HG03060 (cell line): ENCODE measurements around the gene GALNTL6.

Source experiments
- ATAC-seq: cut with Tn5 transposase; IDR thresholded peaks from one replicate; pipeline ENCODE4 v1.9.1; 2021; ENCODE audit warnings: low read depth, moderate number of reproducible peaks; ENCODE audit not compliant: unreplicated experiment

GALNTL6 gene

GRCh38 chr4:171876636-171877035 is 63.4 kb downstream of the GALNTL6 start:
- no peak for ATAC-seq

DNA sequence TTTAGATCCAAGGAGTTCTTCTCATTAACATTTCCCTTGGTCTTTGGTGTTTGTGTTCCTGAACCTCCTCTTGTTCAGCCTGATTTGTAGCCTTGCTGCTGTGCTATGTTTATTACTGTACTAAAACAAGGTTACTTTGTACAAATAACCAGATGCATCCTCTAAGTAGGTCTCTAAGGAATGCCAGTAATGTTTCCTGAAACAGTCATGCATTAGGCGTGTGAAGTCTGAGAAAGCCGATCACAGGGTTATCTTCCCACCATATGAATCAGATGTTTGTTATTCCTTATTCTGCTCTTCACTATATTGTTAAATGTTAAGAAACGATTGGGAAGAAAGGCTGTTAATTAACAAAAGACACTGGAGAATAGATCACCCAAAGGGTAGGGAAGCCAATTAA is 66.9 kb downstream of the GALNTL6 start:
- ATAC-seq, result no peak

DNA sequence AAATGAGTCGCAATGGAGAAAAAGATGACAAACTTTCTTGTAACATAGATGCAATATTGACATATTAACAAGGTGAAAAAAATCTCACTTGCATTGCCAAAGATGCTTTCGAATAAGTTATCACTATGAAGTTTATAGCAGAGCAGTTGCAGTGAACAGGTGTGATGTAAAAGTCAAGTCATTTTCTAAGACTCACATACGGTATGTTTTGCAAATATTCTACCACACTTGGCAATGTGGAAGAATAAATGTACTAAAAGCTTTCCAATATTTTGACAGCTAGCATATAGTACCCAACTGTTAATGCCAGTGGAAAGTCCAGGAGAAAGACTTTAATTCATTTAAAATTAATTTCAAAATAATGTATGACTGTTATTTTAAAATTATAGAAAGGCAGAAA is 76.5 kb downstream of the GALNTL6 start:
- ATAC-seq, result no peak

DNA sequence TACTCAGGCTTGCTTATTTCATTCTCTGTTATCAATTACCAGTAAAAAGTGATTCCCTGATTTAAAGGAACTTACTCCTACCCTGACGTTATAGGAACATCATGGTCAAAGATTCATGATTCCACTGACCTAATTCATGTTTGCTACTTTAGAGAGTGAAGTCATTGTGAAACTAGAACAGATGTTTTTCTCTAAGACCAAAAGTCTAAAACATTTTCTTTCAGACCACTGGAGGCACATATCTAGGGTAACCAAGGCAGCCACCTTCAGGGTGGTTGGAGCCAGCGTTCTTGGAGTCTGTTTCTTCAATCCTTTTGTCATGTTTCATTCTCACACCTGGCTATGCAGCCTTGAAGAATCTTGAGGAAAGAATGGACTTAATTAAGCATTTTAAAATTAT is 77.8 kb downstream of the GALNTL6 start:
- ATAC-seq, result peak; percentile 90

GRCh38 chr4:171896426-171896825 is 83.2 kb downstream of the GALNTL6 start:
- ATAC-seq, result no peak

GRCh38 chr4:171919314-171919713 is 106.1 kb downstream of the GALNTL6 start:
- ATAC-seq, result peak; percentile 65

DNA sequence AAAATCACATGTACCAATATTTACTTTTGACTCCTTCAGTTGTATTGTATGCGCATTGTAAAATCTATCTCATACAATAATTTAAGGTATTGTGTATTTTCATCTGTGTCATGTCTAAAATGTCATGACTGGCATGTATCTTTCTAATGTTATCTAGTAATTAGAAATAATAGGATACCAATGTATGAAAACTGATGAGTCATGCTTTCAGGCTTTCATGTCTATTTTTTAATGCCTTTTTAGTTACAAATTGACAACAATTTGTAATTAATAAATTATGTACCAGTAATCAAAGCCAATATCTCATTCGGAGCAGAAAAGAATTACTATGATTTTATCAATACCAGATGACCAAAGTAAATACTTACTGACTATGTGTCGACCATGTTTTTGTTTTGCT is 107.7 kb downstream of the GALNTL6 start:
- ATAC-seq, result no peak

GRCh38 chr4:171924746-171925376 is 111.7 kb downstream of the GALNTL6 start:
- no peak for ATAC-seq

- ATAC-seq, result no peak
Measured at GRCh38 chr4:171928336-171928735, 115.1 kb downstream of the GALNTL6 start.

DNA sequence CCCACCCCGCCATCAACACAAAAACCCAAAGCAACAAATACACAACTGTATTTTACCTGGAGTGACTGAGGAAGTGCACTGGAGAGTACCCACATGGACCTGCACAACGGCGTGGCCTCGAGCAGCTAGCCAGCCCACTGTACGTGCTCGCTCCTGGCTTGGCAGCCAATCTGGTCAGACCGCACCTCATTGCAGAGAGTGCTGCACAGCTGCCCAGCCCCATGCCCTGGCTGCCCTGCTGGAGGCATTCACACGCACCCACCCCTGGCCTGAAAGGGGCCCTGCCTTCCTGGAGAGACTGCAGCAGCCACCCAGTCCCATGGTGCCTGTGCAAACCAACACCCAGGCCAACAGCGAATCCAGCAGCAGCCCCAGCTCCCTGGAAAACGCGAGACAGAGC is 116.3 kb downstream of the GALNTL6 start:
- no peak for ATAC-seq

DNA sequence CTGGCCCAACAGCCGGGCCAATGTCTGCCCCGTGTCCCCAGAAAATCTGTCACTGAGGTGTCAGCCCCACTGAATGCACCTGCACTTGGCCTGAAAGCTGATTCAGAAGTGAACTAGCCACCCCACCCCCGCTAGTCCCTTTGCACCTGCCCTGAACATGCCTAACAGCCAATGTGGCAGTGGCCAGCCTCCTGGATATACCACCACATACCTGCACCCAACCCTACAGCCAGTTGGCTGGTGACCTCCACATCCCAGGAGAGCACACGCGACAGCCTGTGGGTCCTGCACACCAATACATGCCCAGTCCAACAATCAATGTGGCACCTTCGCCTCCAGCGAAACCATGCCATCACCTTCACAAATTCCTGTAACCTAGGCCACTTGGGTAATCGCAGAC is 116.7 kb downstream of the GALNTL6 start:
- ATAC-seq, result no peak

- ATAC-seq, result no peak
Measured at GRCh38 chr4:171932238-171932637, 119.0 kb downstream of the GALNTL6 start.

DNA sequence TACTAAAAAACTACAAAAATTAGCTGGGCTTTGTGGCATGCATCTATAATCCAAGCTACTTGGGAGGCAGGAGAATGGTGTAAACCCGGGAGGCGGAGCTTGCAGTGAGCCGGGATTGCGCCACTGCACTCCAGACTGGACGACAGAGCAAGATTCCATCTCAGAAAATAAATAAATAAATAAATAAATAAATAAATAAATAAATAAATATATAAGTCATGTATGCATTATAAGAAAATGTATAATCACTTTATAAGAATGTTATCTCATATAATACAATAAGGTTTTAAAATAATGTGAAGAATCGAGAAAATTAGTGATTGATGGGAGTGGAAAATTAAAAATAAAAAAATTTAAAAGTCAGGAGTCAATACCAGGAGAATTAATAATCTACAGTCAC is 127.5 kb downstream of the GALNTL6 start:
- ATAC-seq, result no peak

DNA sequence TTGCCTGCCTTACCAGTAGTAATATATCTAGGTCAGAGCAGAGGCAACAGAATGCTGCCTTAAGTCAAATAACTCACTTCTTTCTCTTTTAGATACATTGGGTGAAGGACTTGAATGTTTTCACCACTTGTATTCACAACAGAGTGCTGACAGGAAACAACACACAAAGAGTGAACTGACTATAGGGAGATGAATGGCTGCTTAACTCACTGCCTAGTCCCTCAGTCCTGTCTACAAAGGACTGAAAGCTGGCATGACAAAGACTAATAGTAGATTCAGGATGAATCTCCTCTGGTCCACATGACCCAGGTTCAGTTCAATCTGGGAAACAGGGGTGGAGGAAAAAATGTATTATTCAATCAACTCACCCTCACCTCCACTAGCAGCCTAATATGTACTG is 134.2 kb downstream of the GALNTL6 start:
- no peak for ATAC-seq

DNA sequence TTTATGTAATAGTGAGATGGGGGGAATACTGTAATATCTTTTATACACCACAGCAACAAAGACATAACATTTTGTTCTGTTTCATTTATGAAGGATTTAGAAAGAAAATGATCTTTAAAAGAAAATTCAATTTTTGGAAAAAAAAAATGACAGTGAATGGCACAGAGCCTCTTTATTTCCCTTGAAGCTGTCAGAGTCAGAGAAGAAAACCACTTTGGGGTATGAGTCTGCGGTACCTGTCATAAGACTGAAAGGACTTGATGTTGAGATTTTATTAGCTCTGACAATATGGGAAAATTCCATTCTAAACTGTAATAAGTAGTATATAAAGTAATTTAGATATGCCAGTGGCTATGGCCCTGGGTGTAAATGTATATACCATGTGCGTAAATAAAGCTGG is 134.8 kb downstream of the GALNTL6 start:
- ATAC-seq, result no peak

DNA sequence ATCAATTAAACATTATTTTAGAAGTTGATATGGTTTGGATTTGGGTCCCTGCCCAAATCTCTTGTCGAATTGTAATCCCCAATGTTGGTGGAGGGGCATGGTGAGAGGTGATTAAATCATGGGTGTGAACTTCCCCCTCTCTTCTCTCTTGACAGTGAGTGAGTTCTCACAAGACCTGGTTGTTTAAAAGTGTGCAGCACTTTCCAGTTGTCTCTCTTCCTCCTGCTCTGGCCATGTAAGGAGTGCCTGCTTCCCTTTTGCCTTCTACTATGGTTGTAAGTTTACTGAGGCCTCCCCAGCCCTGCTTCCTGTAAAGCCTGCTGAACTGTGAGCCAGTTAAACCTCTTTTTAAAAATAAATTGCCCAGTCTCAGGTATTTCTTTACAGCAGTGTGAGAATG is 141.4 kb downstream of the GALNTL6 start:
- no peak for ATAC-seq

DNA sequence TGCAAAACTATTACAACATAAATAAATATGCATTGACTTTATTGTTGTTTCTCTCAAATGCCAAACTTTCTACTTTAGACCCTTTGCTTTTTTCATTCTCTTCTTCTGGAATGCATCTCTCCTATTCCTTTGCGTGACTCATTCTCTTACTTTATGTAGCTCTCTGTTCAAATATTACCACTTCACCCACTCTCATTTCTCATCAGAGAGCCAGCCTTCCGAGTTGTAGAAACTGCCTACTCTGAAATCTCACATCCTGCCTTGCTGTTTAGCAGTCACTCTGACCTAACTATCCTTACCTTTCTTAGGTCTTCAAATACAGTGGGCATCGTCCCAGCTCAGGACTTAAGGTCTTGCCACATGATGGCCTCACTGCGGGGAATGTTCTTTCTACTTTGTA is 143.5 kb downstream of the GALNTL6 start:
- no peak for ATAC-seq

- no peak for ATAC-seq
Measured at GRCh38 chr4:171962110-171962509, 148.9 kb downstream of the GALNTL6 start.

DNA sequence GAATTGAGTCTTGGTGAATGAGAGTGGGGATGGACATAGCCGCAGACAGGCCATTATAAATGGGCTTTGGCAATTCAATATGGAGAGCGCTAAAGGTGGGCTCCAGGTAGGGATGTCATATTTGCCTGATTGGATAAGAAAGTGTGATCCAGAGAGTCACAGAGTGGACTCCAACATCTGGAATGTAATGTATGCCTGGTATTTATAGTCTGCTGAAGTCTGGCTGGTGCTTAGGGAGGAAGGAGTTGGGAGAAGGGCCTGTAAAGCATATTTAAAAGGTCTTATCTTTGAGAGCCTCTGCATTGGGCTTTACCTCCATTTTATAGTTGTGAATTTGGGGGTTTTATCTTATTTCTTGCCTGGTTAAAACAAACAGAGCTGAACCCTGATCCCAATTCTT is 153.2 kb downstream of the GALNTL6 start:
- no peak for ATAC-seq

DNA sequence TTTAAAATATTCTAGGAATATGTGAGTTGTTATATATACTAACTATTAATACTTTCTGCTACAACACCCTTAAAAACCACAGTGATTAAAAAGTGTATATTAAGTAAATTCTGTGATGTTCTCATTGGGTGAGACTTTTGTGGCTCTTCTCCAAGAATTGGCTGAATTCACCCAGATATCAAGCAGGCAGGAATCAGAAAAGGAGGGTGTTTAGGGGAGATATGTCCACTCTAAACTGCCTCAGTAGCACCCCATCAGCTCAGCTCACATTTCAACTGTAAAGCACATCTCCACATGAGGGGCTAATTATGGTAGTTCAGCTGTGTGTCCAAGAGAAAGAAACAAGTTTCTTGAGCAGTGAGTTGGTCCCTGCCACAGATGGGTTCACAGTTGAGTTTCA is 165.0 kb downstream of the GALNTL6 start:
- no peak for ATAC-seq

DNA sequence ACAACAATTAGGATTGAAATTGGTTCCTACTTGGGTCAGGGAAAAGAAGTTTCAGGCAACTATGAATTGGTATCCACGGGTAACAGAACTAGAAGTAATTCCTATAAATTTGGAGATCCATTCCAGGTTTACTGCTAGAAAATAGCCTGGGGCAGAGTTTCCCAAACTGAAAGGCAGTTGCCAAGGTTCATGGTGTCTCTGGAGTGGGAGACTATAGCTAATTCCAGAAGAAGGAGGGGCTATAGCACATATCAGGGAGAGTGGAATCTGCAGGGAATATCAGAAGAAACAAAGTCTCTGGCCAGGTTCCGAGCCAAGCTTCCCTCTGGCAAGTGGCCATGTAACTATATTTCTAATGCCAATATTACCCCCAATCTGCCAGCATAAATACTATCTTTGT is 166.3 kb downstream of the GALNTL6 start:
- no peak for ATAC-seq

DNA sequence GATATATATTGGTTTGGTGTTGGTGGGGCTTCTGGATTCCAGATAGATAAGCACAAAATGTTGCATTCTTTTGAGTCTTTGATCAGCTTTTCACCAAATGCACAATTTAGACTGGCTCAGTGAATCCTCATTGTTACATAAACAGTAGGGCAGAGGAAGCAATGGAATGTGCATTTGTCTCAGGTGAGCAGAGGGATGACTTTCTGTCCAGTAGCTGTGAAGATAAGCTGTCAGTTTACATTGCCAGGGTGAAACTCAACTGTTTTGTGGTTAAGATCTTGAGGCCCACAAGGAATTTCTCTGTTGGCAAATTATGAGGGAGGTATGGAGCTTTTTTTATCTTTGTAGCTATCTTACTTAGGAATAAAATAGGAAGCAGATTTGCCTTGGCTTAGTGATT is 168.0 kb downstream of the GALNTL6 start:
- ATAC-seq, result no peak
